ENCODE data around the gene BLVRB. TPM values are rescaled to one million over a fixed set of nuclear protein-coding genes. Genes with fewer than 3 reads are reported as not detected.
A peak's percentile ranks its signal among the peaks of the same experiment; 100 is the strongest.

Gene BLVRB
- total RNA-seq, 2 experiments from 2014 or later, result 12.9 to 23.3 TPM

DNA sequence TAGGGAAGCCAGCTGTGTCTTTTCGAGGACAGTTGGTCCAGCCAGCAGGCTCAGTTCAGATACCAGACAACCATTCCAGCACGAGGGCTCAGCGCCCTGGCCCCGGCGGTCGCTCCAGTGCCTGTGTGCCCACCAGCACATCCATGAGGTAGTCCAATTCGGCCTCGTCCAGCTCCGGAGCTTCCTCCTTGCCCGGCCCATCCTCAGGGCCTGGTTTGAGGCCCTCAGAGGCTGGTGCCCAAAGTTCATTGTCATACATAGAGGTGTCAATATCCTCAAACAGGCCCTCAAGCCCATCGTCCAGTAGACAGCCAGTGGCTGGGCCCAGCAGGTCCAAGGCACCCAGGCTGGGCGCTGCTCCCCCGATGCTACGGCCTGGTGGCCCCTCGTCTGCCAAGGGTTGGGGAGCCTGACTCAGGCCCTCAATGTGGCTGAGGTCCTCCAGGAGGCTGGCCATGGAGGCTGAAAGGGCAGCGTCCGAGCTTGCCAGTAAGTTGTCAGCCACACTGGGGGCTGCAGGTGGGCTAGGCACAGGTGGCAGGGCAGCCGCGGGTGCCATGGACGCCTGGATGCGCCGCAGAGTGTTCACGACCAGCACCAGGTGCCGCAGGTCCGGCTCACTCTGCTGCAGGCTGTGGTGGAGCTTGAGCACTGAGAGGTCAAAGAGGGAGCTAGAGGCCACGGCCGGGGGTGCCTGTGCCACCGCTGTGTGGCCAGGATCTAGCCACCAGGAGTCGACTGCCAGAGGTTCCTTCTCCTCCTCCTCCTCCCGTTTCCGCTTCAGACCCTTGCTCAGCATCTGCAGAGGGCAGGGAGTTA lies 42.6 kb downstream of the BLVRB start:
- peaks cover 27% of the 10 kb centered on the region for H3K4me1 Mint-ChIP-seq
- H3K27me3 Mint-ChIP-seq, result no peaks in the 10 kb centered on the region
- no peaks in the 10 kb centered on the region for H3K9me3 Mint-ChIP-seq (ENCODE audit: low read depth)
- peaks cover 11% of the 10 kb centered on the region for H3K36me3 Mint-ChIP-seq
- DNase-seq, result no peak
- CTCF ChIA-PET, result interaction anchor here (1.0 to 5.8 kb wide), 3 partner anchors 14 to 41 kb away, joined by 3 to 57 read pairs (median 13); partner anchors contain the start of genes BLVRB and SERTAD3
- H3K27ac Mint-ChIP-seq, result no peak overlapping the region
- H3K4me3 Mint-ChIP-seq, result no peak overlapping the region
- no peak for ATAC-seq

DNA sequence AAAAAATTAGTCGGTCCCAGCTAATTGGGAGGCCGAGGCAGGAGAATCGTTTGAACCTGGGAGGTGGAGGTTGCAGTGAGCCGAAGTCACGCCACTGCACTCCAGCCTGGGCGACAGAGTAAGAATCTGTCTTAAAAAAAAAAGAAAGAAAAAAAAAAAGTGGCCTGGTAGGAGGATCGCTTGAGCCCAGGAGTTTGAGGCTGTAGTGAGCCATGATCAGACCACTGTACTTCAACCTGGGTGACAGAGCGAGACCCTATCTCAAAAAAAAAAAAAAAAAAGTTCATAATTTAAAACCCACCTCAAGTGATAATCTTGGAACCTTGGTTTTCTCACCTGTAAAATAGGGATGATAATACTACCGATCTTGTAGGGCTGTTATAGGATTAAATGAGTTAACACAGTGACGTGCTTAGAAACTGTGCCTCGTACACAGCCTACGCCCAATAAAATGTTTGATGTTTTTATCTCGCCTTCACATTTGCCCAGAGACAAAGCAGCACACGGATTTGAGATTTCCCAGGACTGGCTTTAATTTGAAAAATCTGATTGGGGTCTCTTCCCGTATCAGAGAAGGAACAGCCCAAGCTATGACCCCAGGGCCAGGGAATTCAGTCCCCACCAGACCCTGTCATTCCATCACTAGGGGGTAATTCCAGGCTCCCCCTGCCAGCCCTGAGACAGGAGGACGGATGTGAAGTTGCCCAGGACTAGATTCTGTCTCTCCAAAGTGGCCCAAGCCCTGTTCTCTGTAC lies 43.4 kb downstream of the BLVRB start:
- H3K27me3 Mint-ChIP-seq, result no peaks in the 10 kb centered on the region
- CTCF ChIA-PET, result interaction anchor here (1.2 to 5.8 kb wide), 6 partner anchors 10 to 140 kb away, joined by 3 to 57 read pairs (median 10); partner anchors contain the start of genes BLVRB and SERTAD3
- H3K27ac Mint-ChIP-seq, result peak overlapping the region; percentile 92
- peaks cover 11% of the 10 kb centered on the region for H3K36me3 Mint-ChIP-seq
- no peak for DNase-seq
- H3K9me3 Mint-ChIP-seq (ENCODE audit: low read depth), result no peaks in the 10 kb centered on the region
- no peak for ATAC-seq
- H3K4me3 Mint-ChIP-seq, result peak overlapping the region; percentile 76
- peaks cover 35% of the 10 kb centered on the region for H3K4me1 Mint-ChIP-seq

DNA sequence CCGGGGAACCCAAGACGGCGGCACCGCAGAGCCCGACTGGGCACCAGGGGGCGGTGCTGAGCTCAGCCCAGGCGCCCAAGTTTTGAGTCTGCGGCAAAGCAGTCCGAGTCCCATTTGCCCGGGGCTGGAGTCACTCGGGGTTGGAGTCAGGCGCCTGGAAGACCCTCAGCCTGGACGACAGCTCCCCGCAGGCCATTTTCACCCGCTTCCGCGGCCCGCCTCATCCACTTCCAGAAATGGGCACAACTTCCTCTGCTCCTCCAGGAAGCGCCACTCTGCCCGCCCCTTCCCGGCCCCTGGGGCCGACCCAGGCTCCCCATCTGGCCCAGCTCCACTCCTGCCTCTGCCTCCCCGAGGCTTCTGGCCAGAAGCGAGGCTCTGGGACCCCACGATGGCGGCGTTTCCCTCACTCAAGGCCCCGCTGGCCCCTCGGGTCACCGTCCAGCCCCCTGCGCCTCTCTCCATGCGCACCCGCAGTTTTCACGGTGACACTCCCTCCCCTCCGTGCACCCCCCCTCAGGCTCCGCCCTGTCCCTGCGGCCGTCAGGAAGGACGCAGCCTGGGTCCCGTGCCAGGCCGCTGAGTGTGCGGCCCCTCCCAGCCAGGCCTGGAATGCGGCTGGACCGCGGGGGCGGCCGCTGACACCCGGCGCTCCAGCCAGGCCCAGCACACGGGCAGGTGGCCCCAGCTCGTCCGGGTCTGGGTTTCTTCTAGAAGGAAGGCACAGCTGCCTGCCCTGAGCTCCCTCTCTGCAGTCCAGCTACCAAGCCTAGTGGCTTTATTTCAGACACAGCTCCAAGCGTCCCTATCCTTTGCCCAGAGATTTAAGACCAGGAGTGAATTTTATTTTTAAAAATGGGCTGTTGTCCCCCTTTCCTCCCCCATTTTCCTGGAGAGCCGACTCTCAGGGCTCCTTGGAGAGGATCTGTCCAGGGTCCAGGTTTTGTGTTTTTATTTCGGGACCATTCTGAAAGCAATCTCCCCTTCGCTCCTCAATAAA lies 44.5 kb downstream of the BLVRB start:
- ATAC-seq, result peak; percentile 53
- Mint-ChIP-seq H3K27me3 (no peaks in the 10 kb centered on the region), H3K36me3 (peaks cover 11% of the 10 kb centered on the region), H3K4me1 (peaks cover 41% of the 10 kb centered on the region), H3K27ac (peak overlapping the region; percentile 92), H3K9me3 (ENCODE audit: low read depth) (no peaks in the 10 kb centered on the region), H3K4me3 (peak overlapping the region; percentile 76)
- DNase-seq, result peak; percentile 79
- CTCF ChIA-PET, result interaction anchor here (0.6 to 5.8 kb wide), 32 partner anchors 8 to 334 kb away, joined by 3 to 57 read pairs (median 6); partner anchors contain the start of genes AKT2, BLVRB, C19orf47 and LTBP4

DNA sequence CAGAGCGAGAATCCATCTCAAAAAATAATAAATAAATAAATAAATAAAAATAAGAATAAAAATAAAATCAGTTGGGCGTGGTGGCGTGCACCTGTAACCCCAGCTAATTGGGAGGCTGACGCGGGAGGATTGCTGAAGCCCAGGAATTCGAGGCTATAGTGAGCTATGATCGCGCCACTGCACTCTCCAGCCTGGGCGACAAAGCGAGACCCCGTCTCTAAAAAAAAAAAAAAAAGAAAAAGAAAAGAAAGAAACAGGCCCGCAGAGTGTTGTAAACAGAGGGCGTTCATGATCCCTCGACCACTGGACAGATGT lies 45.1 kb downstream of the BLVRB start:
- DNase-seq (no peak), ATAC-seq (no peak)
- CTCF ChIA-PET, result interaction anchor here (0.6 to 5.8 kb wide), 31 partner anchors 8 to 334 kb away, joined by 3 to 57 read pairs (median 6); partner anchors contain the start of genes AKT2, BLVRB, C19orf47 and LTBP4
- no peaks in the 10 kb centered on the region for H3K27me3 Mint-ChIP-seq
- H3K9me3 Mint-ChIP-seq (ENCODE audit: low read depth), result no peaks in the 10 kb centered on the region
- H3K4me1 Mint-ChIP-seq, result peaks cover 45% of the 10 kb centered on the region
- H3K4me3 Mint-ChIP-seq, result peak overlapping the region; percentile 76
- H3K36me3 Mint-ChIP-seq, result peaks cover 11% of the 10 kb centered on the region
- peak overlapping the region; percentile 92 for H3K27ac Mint-ChIP-seq

GRCh38 chr19:40419780-40420179 lies 45.8 kb downstream of the BLVRB start:
- Mint-ChIP-seq H3K4me1 (peaks cover 45% of the 10 kb centered on the region), H3K27me3 (no peaks in the 10 kb centered on the region), H3K36me3 (peaks cover 9% of the 10 kb centered on the region), H3K4me3 (peak overlapping the region; percentile 17), H3K27ac (peak overlapping the region; percentile 31), H3K9me3 (ENCODE audit: low read depth) (no peaks in the 10 kb centered on the region)
- DNase-seq (no peak), ATAC-seq (no peak)
- CTCF ChIA-PET, result interaction anchor here (1.0 to 5.8 kb wide), 20 partner anchors 9 to 215 kb away, joined by 3 to 57 read pairs (median 7); partner anchors contain the start of genes AKT2, BLVRB, C19orf47 and LTBP4

DNA sequence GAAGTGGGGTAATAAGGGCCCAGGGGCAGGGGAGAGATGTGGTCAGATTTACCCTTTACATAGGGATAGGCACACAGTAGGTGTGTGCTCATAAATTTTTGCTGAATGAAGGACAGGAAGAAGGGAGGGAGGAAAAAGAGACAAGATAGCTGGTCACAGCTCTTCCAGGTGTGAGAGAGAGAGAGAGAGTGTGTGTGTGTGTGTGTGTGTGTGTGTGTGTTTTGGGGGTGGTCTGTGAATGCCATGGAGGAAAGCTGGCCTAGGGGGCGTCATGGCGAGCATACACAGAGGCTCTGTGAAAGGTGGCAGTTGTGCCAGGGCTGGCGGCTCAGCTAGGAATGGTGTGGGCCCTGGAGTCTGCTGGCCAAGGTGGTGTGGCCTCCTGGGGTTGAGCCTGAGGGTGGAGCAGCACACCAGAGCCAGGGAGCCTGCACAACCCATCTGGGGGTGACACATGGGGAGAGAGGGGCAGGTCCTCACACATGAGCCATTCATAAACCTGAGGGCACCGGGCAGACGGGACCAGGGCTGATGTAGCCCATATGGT lies 46.4 kb downstream of the BLVRB start:
- no peak overlapping the region for H3K4me3 Mint-ChIP-seq
- peaks cover 5% of the 10 kb centered on the region for H3K36me3 Mint-ChIP-seq
- DNase-seq (no peak), ATAC-seq (no peak)
- H3K9me3 Mint-ChIP-seq (ENCODE audit: low read depth), result no peaks in the 10 kb centered on the region
- CTCF ChIA-PET, result interaction anchor here (1.1 to 1.2 kb wide), 2 partner anchors 23 to 43 kb away, joined by 3 to 4 read pairs; no protein-coding TSS in a partner anchor
- no peaks in the 10 kb centered on the region for H3K27me3 Mint-ChIP-seq
- H3K4me1 Mint-ChIP-seq, result peaks cover 40% of the 10 kb centered on the region
- no peak overlapping the region for H3K27ac Mint-ChIP-seq

GRCh38 chr19:40418040-40418439 lies 47.5 kb downstream of the BLVRB start:
- Mint-ChIP-seq H3K27ac (peak overlapping the region; percentile 73), H3K27me3 (no peaks in the 10 kb centered on the region), H3K36me3 (peaks cover 5% of the 10 kb centered on the region), H3K4me3 (no peak overlapping the region), H3K9me3 (ENCODE audit: low read depth) (no peaks in the 10 kb centered on the region), H3K4me1 (peaks cover 41% of the 10 kb centered on the region)
- ATAC-seq (no peak), DNase-seq (no peak)
- CTCF ChIA-PET, result interaction anchor here (1.1 to 2.1 kb wide), 2 partner anchors 10 to 44 kb away, joined by 4 to 6 read pairs; no protein-coding TSS in a partner anchor

DNA sequence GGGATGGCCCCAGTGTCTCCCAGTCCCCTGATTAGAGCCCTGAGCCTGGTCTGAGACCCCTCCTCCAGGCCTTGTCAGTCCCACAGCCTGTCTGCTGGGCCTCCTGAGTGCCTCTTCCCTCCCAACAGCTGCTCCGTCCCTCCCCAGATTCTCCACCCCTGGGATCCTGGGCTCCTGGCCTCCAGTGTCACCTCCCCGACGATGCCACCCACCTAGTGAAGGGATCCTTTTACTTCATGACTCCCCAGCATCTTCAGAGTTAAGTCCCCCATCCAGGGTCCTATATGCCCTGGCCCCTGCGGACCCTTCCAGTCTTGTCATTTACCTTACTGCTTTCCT lies 47.9 kb downstream of the BLVRB start:
- Mint-ChIP-seq H3K27ac (peak overlapping the region; percentile 73), H3K36me3 (peaks cover 5% of the 10 kb centered on the region), H3K4me1 (peaks cover 41% of the 10 kb centered on the region), H3K27me3 (no peaks in the 10 kb centered on the region), H3K9me3 (ENCODE audit: low read depth) (no peaks in the 10 kb centered on the region), H3K4me3 (no peak overlapping the region)
- ATAC-seq (no peak), DNase-seq (no peak)
- CTCF ChIA-PET, result interaction anchor here (0.6 to 2.1 kb wide), 3 partner anchors 9 to 112 kb away, joined by 3 to 6 read pairs (median 4); partner anchors contain the start of gene SERTAD1

DNA sequence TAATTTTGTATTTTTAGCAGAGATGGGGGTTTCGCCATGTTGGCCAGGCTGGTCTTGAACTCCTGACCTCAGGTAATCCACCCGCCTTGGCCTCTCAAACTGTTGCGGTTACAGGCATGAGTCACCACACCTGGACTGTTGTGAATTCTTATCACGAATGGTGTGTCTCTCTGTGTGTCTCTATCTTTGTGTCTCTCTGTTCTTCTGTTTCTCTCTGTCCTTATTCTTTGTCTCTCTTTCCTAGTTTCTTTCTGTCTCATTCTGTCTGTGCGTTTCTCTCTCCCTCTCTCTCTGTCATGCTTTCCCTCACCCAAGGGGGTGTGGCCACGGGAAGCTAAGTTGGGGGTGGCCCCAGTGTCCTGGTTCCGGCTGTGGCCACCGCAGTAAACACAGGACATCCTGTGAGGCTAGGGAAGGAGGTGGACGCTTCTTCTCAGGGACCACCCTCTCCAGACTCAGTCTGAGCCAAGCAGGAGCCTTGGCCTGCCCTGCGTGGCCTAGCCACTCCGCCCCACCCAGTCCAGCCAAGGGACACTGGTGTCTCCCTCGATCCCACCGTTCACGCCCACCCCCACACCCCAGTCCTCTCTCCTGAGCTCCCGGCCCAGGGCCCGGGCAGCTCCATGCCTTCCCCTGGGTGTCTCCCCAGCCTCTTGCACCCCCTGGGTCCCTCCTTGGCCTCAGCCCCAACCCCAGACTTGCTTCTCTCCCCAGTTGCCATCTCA lies 48.5 kb downstream of the BLVRB start:
- H3K9me3 Mint-ChIP-seq (ENCODE audit: low read depth), result no peaks in the 10 kb centered on the region
- H3K4me3 Mint-ChIP-seq, result peak overlapping the region; percentile 25
- H3K27me3 Mint-ChIP-seq, result no peaks in the 10 kb centered on the region
- DNase-seq (peak; percentile 60), ATAC-seq (no peak)
- peaks cover 36% of the 10 kb centered on the region for H3K4me1 Mint-ChIP-seq
- CTCF ChIA-PET, result interaction anchor here (0.6 to 2.1 kb wide), 3 partner anchors 9 to 112 kb away, joined by 3 to 6 read pairs (median 4); partner anchors contain the start of gene SERTAD1
- peak overlapping the region; percentile 73 for H3K27ac Mint-ChIP-seq
- no peaks in the 10 kb centered on the region for H3K36me3 Mint-ChIP-seq

- H3K27me3 Mint-ChIP-seq, result peaks cover 2% of the 10 kb centered on the region
- H3K4me1 Mint-ChIP-seq, result peaks cover 33% of the 10 kb centered on the region
- H3K36me3 Mint-ChIP-seq, result no peaks in the 10 kb centered on the region
- DNase-seq (no peak), ATAC-seq (no peak)
- no peak overlapping the region for H3K27ac Mint-ChIP-seq
- CTCF ChIA-PET, result interaction anchor here (0.9 to 2.1 kb wide), 4 partner anchors 8 to 110 kb away, joined by 3 to 6 read pairs (median 4); no protein-coding TSS in a partner anchor
- H3K4me3 Mint-ChIP-seq, result no peak overlapping the region
- no peaks in the 10 kb centered on the region for H3K9me3 Mint-ChIP-seq (ENCODE audit: low read depth)
These were observed 49.8 kb downstream of the BLVRB start for GRCh38 chr19:40415768-40416167.

DNA sequence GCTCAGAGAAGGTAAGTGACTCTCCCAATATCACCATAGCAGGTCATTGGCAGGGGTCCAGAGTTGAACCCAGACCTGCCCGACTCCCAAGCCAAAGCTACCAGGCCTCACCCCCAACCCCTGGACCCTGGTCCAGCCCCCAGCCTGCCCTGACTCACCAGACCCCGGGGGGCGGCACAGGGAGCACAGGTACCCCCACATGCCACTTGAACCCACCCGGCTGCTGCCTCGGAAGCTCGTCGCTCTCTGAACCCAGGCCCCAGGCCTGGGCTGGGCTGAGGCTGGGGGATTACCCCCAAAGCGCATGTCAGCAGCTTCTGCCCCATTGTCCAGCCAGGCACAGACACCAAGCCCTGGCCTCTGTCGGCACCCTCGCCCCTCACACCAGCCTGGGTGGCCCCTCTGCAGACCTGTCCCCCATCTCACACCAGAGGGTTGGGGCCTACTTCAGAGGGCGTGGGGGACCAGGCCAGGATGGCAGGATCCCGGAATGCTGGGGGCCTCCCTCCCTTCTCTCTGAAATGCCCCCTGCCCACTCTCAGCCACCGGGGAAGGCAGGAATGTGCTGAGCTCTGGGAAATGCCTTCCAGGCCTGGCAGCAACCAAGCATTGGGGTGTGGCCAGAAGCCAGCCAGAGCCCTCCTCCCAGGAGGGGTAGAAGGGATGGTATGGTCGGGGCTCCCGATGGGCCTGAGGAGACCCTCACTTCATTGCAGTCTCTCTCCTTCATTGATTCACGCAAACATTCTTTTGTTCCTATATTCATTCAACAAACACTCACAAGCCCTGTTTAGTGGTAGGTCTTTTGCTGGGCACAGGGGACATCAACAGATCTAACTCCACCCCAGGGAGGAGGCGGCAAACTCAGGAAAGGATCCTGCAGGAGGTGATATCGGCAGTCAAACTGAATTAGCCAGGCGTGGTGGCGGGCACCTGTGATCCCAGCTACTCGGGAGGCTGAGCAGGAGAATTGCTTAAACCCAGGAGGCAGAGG lies 50.7 kb downstream of the BLVRB start:
- CTCF ChIA-PET, result interaction anchor here (1.0 to 1.7 kb wide), 3 partner anchors 12 to 220 kb away, joined by 3 to 4 read pairs (median 3); no protein-coding TSS in a partner anchor
- no peak for DNase-seq
- H3K36me3 Mint-ChIP-seq, result no peaks in the 10 kb centered on the region

More for the DNA sequence above, 50.7 kb downstream of the BLVRB start:
- no peak overlapping the region for H3K4me3 Mint-ChIP-seq
- no peak for ATAC-seq
- peaks cover 29% of the 10 kb centered on the region for H3K4me1 Mint-ChIP-seq
- H3K27ac Mint-ChIP-seq, result no peak overlapping the region
- H3K27me3 Mint-ChIP-seq, result peaks cover 2% of the 10 kb centered on the region
- no peaks in the 10 kb centered on the region for H3K9me3 Mint-ChIP-seq (ENCODE audit: low read depth)

Data from activated CD8-positive, alpha-beta memory T cell treated with anti-CD3 and anti-CD28 coated beads, Interleukin-2, amount 10 ng/mL, durations not matched to agents 7 days and 5 days (primary cell).